Measurements from ENCODE around the gene N4BP2.
"Not testable (repeated sequence)": the region's sequence is repeated elsewhere in the genome, so short reads cannot be mapped to it uniquely, and the experiment has no call there.

Gene N4BP2

GRCh38 chr4:40056716-40057585 is at the start of gene N4BP2:
N4BP2 (plus strand) TSS chr4:40056850; CDS start chr4:40097341, 40,491 bp downstream.
- H3K36me3 Mint-ChIP-seq (ENCODE audit: low read depth) = peaks cover 7% of the 10 kb centered on the region
- DNase-seq (ENCODE audit: low spot score) = peak; percentile 75
- H3K27me3 Mint-ChIP-seq (ENCODE audit: low read depth) = peaks cover 2% of the 10 kb centered on the region
- no peaks in the 10 kb centered on the region for H3K9me3 Mint-ChIP-seq
- H3K27ac Mint-ChIP-seq = peak within 1 kb of the TSS; percentile 99
- H3K4me3 Mint-ChIP-seq = peak within 1 kb of the TSS; percentile 99
- peaks cover 30% of the 10 kb centered on the region for H3K4me1 Mint-ChIP-seq (ENCODE audit: low read depth)

DNA sequence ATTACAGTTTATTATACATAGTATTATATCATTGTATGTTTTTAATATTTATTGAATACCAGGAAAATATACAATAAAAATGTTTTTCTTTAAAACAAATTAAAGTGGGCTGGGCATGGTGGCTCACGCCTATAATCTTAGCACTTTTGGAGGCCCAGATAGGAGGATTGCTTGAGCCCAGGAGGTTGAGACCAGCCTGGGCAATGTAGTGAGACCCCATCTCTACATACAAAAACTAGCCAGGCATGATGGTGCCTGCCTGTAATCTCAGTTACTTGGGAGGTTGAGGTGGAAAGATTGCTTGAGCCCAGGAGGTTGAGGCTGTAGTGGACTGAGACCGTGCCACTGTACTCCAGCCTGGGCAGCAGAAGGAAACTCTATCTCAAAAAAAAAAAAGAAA is 40.6 kb upstream of the N4BP2 start:
- DNase-seq (ENCODE audit: low spot score) = no peak
- Mint-ChIP-seq H3K27me3 (ENCODE audit: low read depth) (peaks cover 2% of the 10 kb centered on the region), H3K36me3 (ENCODE audit: low read depth) (no peaks in the 10 kb centered on the region), H3K4me3 (no peak overlapping the region), H3K9me3 (no peaks in the 10 kb centered on the region), H3K4me1 (ENCODE audit: low read depth) (no peaks in the 10 kb centered on the region), H3K27ac (no peak overlapping the region)

DNA sequence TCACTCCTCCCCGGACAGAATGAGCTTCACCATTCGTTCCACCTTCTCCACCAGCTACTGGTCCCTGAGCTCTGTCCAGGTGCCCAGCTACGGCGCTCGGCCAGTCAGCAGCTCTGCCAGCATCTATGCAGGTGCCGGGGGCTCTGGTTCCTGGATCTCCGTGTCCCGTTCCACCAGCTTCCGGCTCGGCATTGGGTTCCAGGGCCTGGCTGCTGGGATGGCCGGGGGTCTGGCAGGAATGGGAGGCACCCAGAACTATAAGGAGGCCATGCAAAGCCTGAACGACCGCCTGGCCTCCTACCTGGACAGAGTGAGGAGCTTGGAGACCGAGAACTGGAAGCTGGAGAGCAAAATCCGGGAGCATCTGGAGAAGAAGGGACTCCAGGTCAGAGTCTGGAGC is 36.4 kb upstream of the N4BP2 start:
- Mint-ChIP-seq H3K9me3 (no peaks in the 10 kb centered on the region), H3K27ac (no peak overlapping the region), H3K36me3 (ENCODE audit: low read depth) (no peaks in the 10 kb centered on the region), H3K4me1 (ENCODE audit: low read depth) (no peaks in the 10 kb centered on the region), H3K4me3 (no peak overlapping the region), H3K27me3 (ENCODE audit: low read depth) (peaks cover 2% of the 10 kb centered on the region)
- DNase-seq (ENCODE audit: low spot score) = no peak

DNA sequence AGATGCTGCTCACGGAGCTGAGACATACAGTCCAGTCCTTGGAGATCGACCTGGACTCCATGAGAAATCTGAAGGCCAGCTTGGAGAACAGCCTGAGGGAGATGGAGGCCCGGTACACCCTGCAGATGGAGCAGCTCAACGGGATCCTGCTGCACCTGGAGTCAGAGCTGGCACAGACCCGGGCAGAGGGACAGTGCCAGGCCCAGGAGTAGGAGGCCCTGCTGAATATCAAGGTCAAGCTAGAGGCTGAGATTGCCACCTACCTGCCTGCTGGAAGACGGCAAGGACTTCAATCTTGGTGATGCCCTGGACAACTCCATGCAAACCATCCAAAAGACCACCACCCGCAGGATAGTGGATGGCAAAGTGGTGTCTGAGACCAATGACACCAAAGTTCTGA is 35.5 kb upstream of the N4BP2 start:
- H3K4me1 Mint-ChIP-seq (ENCODE audit: low read depth); H3K27me3 Mint-ChIP-seq (ENCODE audit: low read depth); H3K9me3 Mint-ChIP-seq; H3K27ac Mint-ChIP-seq; H3K4me3 Mint-ChIP-seq; H3K36me3 Mint-ChIP-seq (ENCODE audit: low read depth); DNase-seq (ENCODE audit: low spot score): not testable (repeated sequence)

GRCh38 chr4:40024049-40024448 is 32.6 kb upstream of the N4BP2 start:
- H3K27me3 Mint-ChIP-seq (ENCODE audit: low read depth); H3K4me3 Mint-ChIP-seq; H3K27ac Mint-ChIP-seq; H3K9me3 Mint-ChIP-seq; H3K36me3 Mint-ChIP-seq (ENCODE audit: low read depth); DNase-seq (ENCODE audit: low spot score); H3K4me1 Mint-ChIP-seq (ENCODE audit: low read depth): not testable (repeated sequence)

DNA sequence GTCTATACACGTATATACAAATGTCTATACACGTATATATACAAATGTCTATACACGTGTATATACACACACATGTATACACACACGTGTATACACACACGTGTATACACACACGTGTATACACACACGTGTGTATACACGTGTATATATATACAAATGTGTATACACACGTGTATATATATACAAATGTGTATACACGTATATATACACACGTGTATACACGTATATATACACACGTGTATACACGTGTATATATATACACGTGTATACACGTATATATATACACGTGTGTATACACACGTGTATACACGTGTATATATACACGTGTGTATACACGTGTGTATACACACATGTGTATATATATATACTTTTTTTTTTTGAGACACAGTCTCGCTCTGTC is 23.9 kb upstream of the N4BP2 start:
- Mint-ChIP-seq H3K9me3 (no peaks in the 10 kb centered on the region), H3K27me3 (ENCODE audit: low read depth) (no peaks in the 10 kb centered on the region)

GRCh38 chr4:40033613-40034012 is 23.0 kb upstream of the N4BP2 start:
- Mint-ChIP-seq H3K27ac (no peak overlapping the region), H3K4me1 (ENCODE audit: low read depth) (peaks cover 2% of the 10 kb centered on the region), H3K36me3 (ENCODE audit: low read depth) (no peaks in the 10 kb centered on the region), H3K27me3 (ENCODE audit: low read depth) (no peaks in the 10 kb centered on the region), H3K4me3 (no peak overlapping the region), H3K9me3 (no peaks in the 10 kb centered on the region)
- DNase-seq (ENCODE audit: low spot score) = no peak

More for the DNA sequence above, 23.9 kb upstream of the N4BP2 start:
- no peak for DNase-seq (ENCODE audit: low spot score)
- H3K27ac Mint-ChIP-seq = no peak overlapping the region
- H3K36me3 Mint-ChIP-seq (ENCODE audit: low read depth) = no peaks in the 10 kb centered on the region
- H3K4me1 Mint-ChIP-seq (ENCODE audit: low read depth) = peaks cover 2% of the 10 kb centered on the region
- no peak overlapping the region for H3K4me3 Mint-ChIP-seq

DNA sequence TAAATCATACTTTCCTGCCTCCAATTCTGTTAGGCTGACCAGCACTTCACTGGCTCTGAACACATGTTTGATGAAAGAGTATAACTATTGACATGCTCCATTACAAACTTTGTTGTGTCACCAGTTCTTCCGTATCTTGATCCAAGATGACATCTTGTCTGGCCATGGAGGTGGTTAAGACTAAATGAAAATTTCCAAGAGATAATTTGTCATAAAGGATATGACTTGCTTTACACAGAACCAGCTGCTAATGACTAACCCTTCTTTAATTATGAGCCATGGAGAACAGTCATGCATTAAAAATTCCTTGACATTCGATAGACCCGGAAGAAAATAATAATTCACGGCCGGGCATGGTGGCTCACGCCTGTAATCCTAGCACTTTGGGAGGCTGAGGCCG is 17.7 kb upstream of the N4BP2 start:
- Mint-ChIP-seq H3K36me3 (ENCODE audit: low read depth) (no peaks in the 10 kb centered on the region), H3K27ac (no peak overlapping the region), H3K4me1 (ENCODE audit: low read depth) (no peaks in the 10 kb centered on the region), H3K4me3 (no peak overlapping the region), H3K27me3 (ENCODE audit: low read depth) (peaks cover 3% of the 10 kb centered on the region), H3K9me3 (no peaks in the 10 kb centered on the region)
- no peak for DNase-seq (ENCODE audit: low spot score)

GRCh38 chr4:40040908-40041307 is 15.7 kb upstream of the N4BP2 start:
- H3K27ac Mint-ChIP-seq = no peak overlapping the region
- no peak overlapping the region for H3K4me3 Mint-ChIP-seq
- H3K36me3 Mint-ChIP-seq (ENCODE audit: low read depth) = no peaks in the 10 kb centered on the region
- peaks cover 3% of the 10 kb centered on the region for H3K27me3 Mint-ChIP-seq (ENCODE audit: low read depth)
- H3K4me1 Mint-ChIP-seq (ENCODE audit: low read depth) = no peaks in the 10 kb centered on the region
- no peak for DNase-seq (ENCODE audit: low spot score)
- no peaks in the 10 kb centered on the region for H3K9me3 Mint-ChIP-seq

GRCh38 chr4:40043786-40044185 is 12.9 kb upstream of the N4BP2 start:
- Mint-ChIP-seq H3K27ac (no peak overlapping the region), H3K27me3 (ENCODE audit: low read depth) (peaks cover 3% of the 10 kb centered on the region), H3K4me3 (no peak overlapping the region), H3K9me3 (no peaks in the 10 kb centered on the region), H3K4me1 (ENCODE audit: low read depth) (peaks cover 3% of the 10 kb centered on the region), H3K36me3 (ENCODE audit: low read depth) (no peaks in the 10 kb centered on the region)
- no peak for DNase-seq (ENCODE audit: low spot score)

DNA sequence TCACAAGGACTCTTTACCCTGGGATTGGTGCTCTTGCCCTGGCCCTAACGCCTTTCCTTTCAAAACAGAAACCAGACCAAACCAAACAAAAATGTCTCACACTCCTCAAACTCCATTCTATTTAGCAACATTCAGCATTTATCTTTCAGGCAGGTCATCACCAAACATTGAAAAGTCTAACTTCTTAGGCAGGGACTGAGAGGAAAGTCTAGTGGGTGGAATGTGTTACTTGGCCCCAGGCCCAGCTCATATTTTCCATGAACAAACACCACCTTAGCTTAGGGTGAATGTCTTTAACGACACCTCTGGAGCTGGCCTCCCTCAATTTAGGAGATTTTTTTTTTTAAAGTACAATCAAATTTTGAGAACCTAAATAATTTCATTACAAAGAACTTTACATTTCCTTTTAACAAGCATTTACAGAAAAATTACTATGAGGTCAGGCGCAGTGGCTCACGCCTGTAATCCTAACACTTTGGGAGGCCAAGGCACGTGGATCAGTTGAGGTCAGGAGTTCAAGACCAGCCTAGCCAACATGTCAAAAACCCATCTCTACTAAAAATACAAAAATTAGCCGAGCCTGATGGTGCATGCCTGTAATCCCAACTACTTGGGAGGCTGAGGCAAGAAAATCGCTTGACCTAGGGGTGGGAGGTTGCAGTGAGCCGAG is 10.2 kb upstream of the N4BP2 start:
- H3K27ac Mint-ChIP-seq = peak overlapping the region; percentile 43
- H3K27me3 Mint-ChIP-seq (ENCODE audit: low read depth) = peaks cover 2% of the 10 kb centered on the region
- no peaks in the 10 kb centered on the region for H3K9me3 Mint-ChIP-seq
- H3K36me3 Mint-ChIP-seq (ENCODE audit: low read depth) = no peaks in the 10 kb centered on the region
- no peak overlapping the region for H3K4me3 Mint-ChIP-seq
- peaks cover 3% of the 10 kb centered on the region for H3K4me1 Mint-ChIP-seq (ENCODE audit: low read depth)
- DNase-seq (ENCODE audit: low spot score) = peak; percentile 68

- H3K9me3 Mint-ChIP-seq = no peaks in the 10 kb centered on the region
- peaks cover 2% of the 10 kb centered on the region for H3K36me3 Mint-ChIP-seq (ENCODE audit: low read depth)
- H3K27ac Mint-ChIP-seq = no peak overlapping the region
- peaks cover 4% of the 10 kb centered on the region for H3K27me3 Mint-ChIP-seq (ENCODE audit: low read depth)
- H3K4me1 Mint-ChIP-seq (ENCODE audit: low read depth) = peaks cover 18% of the 10 kb centered on the region
- no peak for DNase-seq (ENCODE audit: low spot score)
- H3K4me3 Mint-ChIP-seq = no peak overlapping the region
These were observed 3.5 kb upstream of the N4BP2 start for GRCh38 chr4:40053161-40053560.

GRCh38 chr4:40055511-40055862 is 1.2 kb upstream of the N4BP2 start:
- Mint-ChIP-seq H3K27ac (peak overlapping the region; percentile 99), H3K36me3 (ENCODE audit: low read depth) (peaks cover 5% of the 10 kb centered on the region), H3K9me3 (no peaks in the 10 kb centered on the region), H3K4me3 (peak overlapping the region; percentile 90), H3K27me3 (ENCODE audit: low read depth) (peaks cover 2% of the 10 kb centered on the region), H3K4me1 (ENCODE audit: low read depth) (peaks cover 30% of the 10 kb centered on the region)
- DNase-seq (ENCODE audit: low spot score) = no peak

- Mint-ChIP-seq H3K9me3 (no peaks in the 10 kb centered on the region), H3K36me3 (ENCODE audit: low read depth) (peaks cover 7% of the 10 kb centered on the region), H3K4me3 (peak overlapping the region; percentile 90), H3K27ac (peak overlapping the region; percentile 99), H3K27me3 (ENCODE audit: low read depth) (peaks cover 2% of the 10 kb centered on the region), H3K4me1 (ENCODE audit: low read depth) (peaks cover 30% of the 10 kb centered on the region)
- peak; percentile 71 for DNase-seq (ENCODE audit: low spot score)
These were observed 561 bp upstream of the N4BP2 start for GRCh38 chr4:40055863-40056715.

All from T-helper 2 cell treated with Interferon-gamma antibody and Interleukin-4, amounts not matched to agents 5 μg/mL and 100 μg/mL, for 36 hours (primary cell).